ENCODE measurements around the gene AGXT2.

DNA sequence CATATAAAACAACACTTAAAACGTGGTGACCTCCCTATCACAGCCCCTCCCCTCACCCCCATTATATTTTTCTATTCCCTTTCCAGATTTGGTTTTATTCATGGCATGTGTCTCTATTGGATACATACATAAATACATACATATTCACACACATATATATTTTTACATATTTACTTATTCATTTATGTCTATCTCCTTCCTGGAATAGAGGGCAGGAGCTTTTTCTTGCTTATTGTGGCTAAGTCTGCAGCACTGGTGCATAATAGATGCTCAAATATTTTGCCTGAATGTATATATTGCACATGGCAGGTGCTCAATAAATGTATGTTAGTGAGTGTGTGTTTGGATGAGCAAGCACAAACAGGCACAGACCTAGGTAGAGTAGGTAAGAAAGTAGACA lies 2.5 kb downstream of the AGXT2 start:
- TF ChIP-seq TAF1 (IDR thresholded peaks at IDR 0.05; ENCODE audit: borderline replicate concordance, low read depth, low read length) (no peak), POLR2A (IDR thresholded peaks at IDR 0.05; ENCODE audit: low read depth, low read length) (no peak), POLR2AphosphoS5 (IDR thresholded peaks at IDR 0.05; ENCODE audit: low read depth, low read length) (no peak)

Data from GM12892 (cell line).